Heart left ventricle (tissue), 13 donors: ENCODE data around the gene MED27.

Source experiments
- POLR2A ChIP-seq, 2 donors: fragments of 450-650 bp; IDR thresholded peaks; one replicate each; pipeline ENCODE4 v1.6.1; 2017; ENCODE audit warnings: antibody characterized with exemption in 2 of 2, mild to moderate bottlenecking in 2 of 2, moderate library complexity in 2 of 2
- TF ChIP-seq, protein P1 (sequence below), 12 donors: fragments of 200-600 bp; sonication (generic) in 4 of 12; IDR thresholded peaks; one replicate each; pipeline versions ENCODE4 v1.5.0 to v1.8.0; 2018 to 2022; ENCODE audit warnings: antibody characterized with exemption in 12 of 12, mild to moderate bottlenecking in 5 of 12
- donor health status: ischemic (EF 13 %, LVEDD 7.1; RV severe dilation, severe dysfunction).
- donor health status: DM: no; HTN: yes; CAD: no.
- donor health status: DM: no; HTN: no; CAD: no.
- donor health status: ischemic (EF 25% LVEDD 6.9; RV normal size, moderate dysfunction).
- donor health status: ischemic (EF 25% LVEDD 5.7; RV mildly dilated, moderate dysfunction).
- donor health status: ischemic (EF 35%, LVEDD 5.7; RV mildly dilated, moderate dysfunction).
- donor health status: nonischemic (EF 11% LVEDD 7.7; RV severe dilation, severe dysfunction).
- donor health status: DM: yes; HTN: yes; CAD: no.
- donor health status: PGD.
- donor health status: ischemic (EF 29% LVEDD 5.4; RV normal size, mild dysfunction).
- donor health status: nonischemic (EF 23%, LVEDD 6.1; RV moderate dilation, normal function).

DNA sequence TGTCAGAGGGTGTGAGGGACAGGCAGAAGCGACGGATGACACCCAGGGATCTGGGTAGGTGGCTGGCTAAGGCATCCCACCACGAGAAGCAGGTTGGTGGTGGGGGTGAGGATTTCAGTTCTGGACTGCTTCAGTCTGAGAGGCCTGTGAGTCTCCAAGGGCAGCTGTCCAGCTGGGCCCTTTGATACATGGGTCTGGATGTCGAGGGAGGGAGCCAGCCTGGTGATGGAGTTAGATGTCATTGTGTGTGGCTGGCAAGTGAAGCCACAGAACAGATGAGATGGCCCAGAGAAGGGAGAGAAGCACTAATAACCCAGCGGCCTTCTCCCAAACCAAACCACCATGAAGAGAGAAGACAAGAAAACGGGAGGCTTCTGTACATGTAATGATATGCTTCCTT, 11.1 kb downstream of the MED27 start:
- TF ChIP-seq POLR2A (IDR thresholded peaks at IDR 0.05) = no peak
- TF ChIP-seq, protein P1, sequence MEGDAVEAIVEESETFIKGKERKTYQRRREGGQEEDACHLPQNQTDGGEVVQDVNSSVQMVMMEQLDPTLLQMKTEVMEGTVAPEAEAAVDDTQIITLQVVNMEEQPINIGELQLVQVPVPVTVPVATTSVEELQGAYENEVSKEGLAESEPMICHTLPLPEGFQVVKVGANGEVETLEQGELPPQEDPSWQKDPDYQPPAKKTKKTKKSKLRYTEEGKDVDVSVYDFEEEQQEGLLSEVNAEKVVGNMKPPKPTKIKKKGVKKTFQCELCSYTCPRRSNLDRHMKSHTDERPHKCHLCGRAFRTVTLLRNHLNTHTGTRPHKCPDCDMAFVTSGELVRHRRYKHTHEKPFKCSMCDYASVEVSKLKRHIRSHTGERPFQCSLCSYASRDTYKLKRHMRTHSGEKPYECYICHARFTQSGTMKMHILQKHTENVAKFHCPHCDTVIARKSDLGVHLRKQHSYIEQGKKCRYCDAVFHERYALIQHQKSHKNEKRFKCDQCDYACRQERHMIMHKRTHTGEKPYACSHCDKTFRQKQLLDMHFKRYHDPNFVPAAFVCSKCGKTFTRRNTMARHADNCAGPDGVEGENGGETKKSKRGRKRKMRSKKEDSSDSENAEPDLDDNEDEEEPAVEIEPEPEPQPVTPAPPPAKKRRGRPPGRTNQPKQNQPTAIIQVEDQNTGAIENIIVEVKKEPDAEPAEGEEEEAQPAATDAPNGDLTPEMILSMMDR (IDR thresholded peaks at IDR 0.05) = no peak
